HEK293T (cell line): ENCODE data around the gene CARD11.

Source experiments
- BHLHE40 ChIP-seq: fragments of 450-650 bp; IDR thresholded peaks from 2 replicates; pipeline ENCODE4 v1.6.1; 2016; ENCODE audit warnings: mild to moderate bottlenecking, moderate library complexity, borderline replicate concordance
- LEF1 ChIP-seq: fragments of 450-650 bp; IDR thresholded peaks from 2 replicates; pipeline ENCODE4 v1.6.1; 2017; ENCODE audit warnings: mild to moderate bottlenecking, borderline replicate concordance
- ZNF384 ChIP-seq: fragments of 450-650 bp; IDR thresholded peaks from 2 replicates; pipeline ENCODE4 v1.6.1; 2016

GRCh38 chr7:2953588-2954407, 89.9 kb downstream of the CARD11 start:
- TF ChIP-seq ZNF384 (no peak), LEF1 (no peak), BHLHE40 (no peak)
